Endothelial cell of umbilical vein (primary cell): ENCODE results near the gene ZIC5. TPM values are rescaled to one million over a fixed set of nuclear protein-coding genes. Genes with fewer than 3 reads are reported as not detected.

ENCODE experiments used
- BruUV-seq: library from RNA; stranded (reverse); fragments of 400-500 nt; replicated peaks from 2 replicates; lab custom pipeline; 2021; lab: Mats Ljungman, UMichigan
- CTCF ChIA-PET: fragments of 300-600, 350-600 bp; sonication (Branson Sonifier 250); formaldehyde crosslinking; loops from one replicate; lab custom pipeline; 2021; ENCODE audit warnings: antibody characterized with exemption, inconsistent platforms; lab: Charles Lee
- POLR2A ChIA-PET: fragments of 300-600, 350-600 bp; sonication (Branson Sonifier 250); formaldehyde crosslinking; loops from one replicate; lab custom pipeline; 2021; ENCODE audit warnings: antibody characterized with exemption, inconsistent platforms; lab: Charles Lee
- DNase-seq: peaks from one replicate; pipeline ENCODE4 v3.0.0-alpha.2; 2011; ENCODE audit warnings: low read depth, low spot score
- FAIRE-seq: peaks from 2 replicates; lab custom pipeline; 2011; peaks lifted over from hg19 to GRCh38; lab: Jason Lieb, UNC
- H2AFZ ChIP-seq: 2 replicates; pipeline ENCODE4 v1.6.0; 2012; ENCODE audit warnings: low read depth, low read length, control low read depth, inconsistent platforms
- H3K27ac ChIP-seq: 2 replicates; pipeline ENCODE4 v1.5.1; 2011; ENCODE audit warnings: low read depth, mild to moderate bottlenecking, control low read depth, low read length, moderate library complexity; ENCODE audit not compliant: insufficient read depth
- H3K27me3 ChIP-seq, 2 experiments: 2 replicates each; pipeline versions ENCODE4 v1.6.0 to v1.6.1; 2011; ENCODE audit warnings: low read length in 2 of 2, mixed read lengths in 1 of 2; ENCODE audit not compliant: control insufficient read depth in 2 of 2, insufficient read depth in 2 of 2
- H3K36me3 ChIP-seq, 2 experiments: 2 replicates in 1 of 2; 3 replicates in 1 of 2; pipeline ENCODE4 v1.5.1; 2011; ENCODE audit warnings: low read length in 2 of 2, mild to moderate bottlenecking in 1 of 2, moderate library complexity in 1 of 2; ENCODE audit not compliant: control insufficient read depth in 2 of 2, insufficient read depth in 2 of 2; ENCODE audit errors: extremely low read depth in 1 of 2
- H3K4me1 ChIP-seq: 3 replicates; pipeline ENCODE4 v1.5.1; 2011; ENCODE audit warnings: mild to moderate bottlenecking, low read length; ENCODE audit not compliant: control insufficient read depth, insufficient read depth; ENCODE audit errors: extremely low read depth
- H3K4me2 ChIP-seq: 2 replicates; pipeline ENCODE4 v1.6.1; 2011; ENCODE audit warnings: low read length, control low read depth, mixed read lengths; ENCODE audit not compliant: insufficient read depth
- H3K4me3 ChIP-seq, 3 experiments: fragments of 200-600 bp in 1 of 3; sonication (generic), shearing (Covaris generic) in 1 of 3; replicated peaks in 1 of 3; 2 replicates each; pipeline ENCODE4 v1.5.1; 2011 to 2016; ENCODE audit warnings: control low read depth in 3 of 3, low read length in 3 of 3, mild to moderate bottlenecking in 2 of 3, inconsistent platforms in 1 of 3, low read depth in 1 of 3, moderate library complexity in 1 of 3; ENCODE audit not compliant: insufficient read depth in 1 of 3
- H3K79me2 ChIP-seq: 2 replicates; pipeline ENCODE4 v1.6.0; 2012; ENCODE audit warnings: low read length, inconsistent platforms; ENCODE audit not compliant: control insufficient read depth, insufficient read depth
- H3K9ac ChIP-seq: replicated peaks from 2 replicates; pipeline ENCODE3; 2011; ENCODE audit warnings: low read length, control low read depth; ENCODE audit not compliant: insufficient read depth; ENCODE audit errors: extremely low read depth
- H3K9me1 ChIP-seq: replicated peaks from 3 replicates; pipeline ENCODE4 v1.6.0; 2011; ENCODE audit warnings: mild to moderate bottlenecking, low read length; ENCODE audit not compliant: control insufficient read depth, insufficient read depth; ENCODE audit errors: extremely low read depth
- H3K9me3 ChIP-seq: replicated peaks from 2 replicates; pipeline ENCODE4 v1.5.1; 2012; ENCODE audit warnings: low read length, inconsistent platforms; ENCODE audit not compliant: control insufficient read depth, insufficient read depth
- H4K20me1 ChIP-seq: replicated peaks from 2 replicates; pipeline ENCODE3; 2011; ENCODE audit warnings: mild to moderate bottlenecking, low read length; ENCODE audit not compliant: control insufficient read depth, insufficient read depth; ENCODE audit errors: extremely low read depth
- CTCF ChIP-seq, 2 donors: IDR thresholded peaks; 1 replicate in 1 of 2; 2 replicates in 1 of 2; pipeline ENCODE4 v1.5.1; 2011; ENCODE audit warnings: low read length in 2 of 2, mild to moderate bottlenecking in 2 of 2, moderate library complexity in 2 of 2, control low read depth in 1 of 2, inconsistent platforms in 1 of 2, low read depth in 1 of 2; ENCODE audit not compliant: insufficient read depth in 1 of 2; ENCODE audit errors: extremely low read depth in 1 of 2
- EZH2 ChIP-seq: IDR thresholded peaks from 2 replicates; pipeline ENCODE4 v1.6.1; 2012; ENCODE audit warnings: borderline replicate concordance, low read depth, mild to moderate bottlenecking, moderate library complexity, low read length, inconsistent platforms; ENCODE audit not compliant: severe bottlenecking
- FOS ChIP-seq: IDR thresholded peaks from 2 replicates; pipeline ENCODE4 v1.6.1; 2011; ENCODE audit warnings: mild to moderate bottlenecking, low read length, moderate library complexity, borderline replicate concordance; ENCODE audit not compliant: insufficient read depth
- GATA2 ChIP-seq: IDR thresholded peaks from 2 replicates; pipeline ENCODE4 v1.7.0; 2011; ENCODE audit warnings: low read depth, mild to moderate bottlenecking, moderate library complexity, mixed read lengths, low read length; ENCODE audit not compliant: insufficient read length, insufficient read depth
- JUN ChIP-seq: IDR thresholded peaks from 2 replicates; pipeline ENCODE4 v1.6.1; 2011; ENCODE audit warnings: borderline replicate concordance, low read depth; ENCODE audit not compliant: insufficient read length, insufficient read depth
- MAX ChIP-seq: IDR thresholded peaks from 2 replicates; pipeline ENCODE4 v1.6.1; 2011; ENCODE audit not compliant: insufficient read depth, insufficient read length
- MYC ChIP-seq: IDR thresholded peaks from one replicate; pipeline ENCODE4 v1.6.1; 2011; ENCODE audit warnings: mild to moderate bottlenecking, low read depth, low read length
- POLR2A ChIP-seq: IDR thresholded peaks from 2 replicates; pipeline ENCODE4 v1.6.1; 2012; ENCODE audit warnings: low read depth, mild to moderate bottlenecking, control low read depth, low read length
- POLR2AphosphoS5 ChIP-seq: IDR thresholded peaks from 2 replicates; pipeline ENCODE4 v1.6.1; 2012; ENCODE audit warnings: low read depth, mild to moderate bottlenecking, control low read depth, low read length, moderate library complexity; ENCODE audit not compliant: insufficient read depth
- dilution Hi-C: fragments of 300-500 bp; cut with MboI; formaldehyde crosslinking; loops from one replicate; pipeline ENCODE4 v1.15.0; 2019; ENCODE audit warnings: low sequenced_read_pairs; ENCODE audit not compliant: extremely low pct_ligation_motif_present
- intact Hi-C: fragments of 100-400 bp; cut with micrococcal nuclease; formaldehyde crosslinking; loops from one replicate; pipeline ENCODE4 v1.10.0; 2022
- polyA plus RNA-seq, 4 experiments: library from polyadenylated mRNA; depleted of rRNA in 3 of 4; stranded (reverse) in 3 of 4; unstranded in 1 of 4; fragments of >200 nt; gene quantifications; 2 replicates each; pipeline versions ENCODE4 v1.2.1 to v1.2.3, GENCODE V29; 2011 to 2012; ENCODE audit warnings: missing spikeins in 1 of 4
- total RNA-seq: library from RNA; stranded (reverse); gene quantifications from 2 replicates; pipeline ENCODE4 v1.2.3, GENCODE V29; 2021

Gene ZIC5
- total and polyA plus RNA-seq, 2 donors (not counting 3 experiments of a cell fraction or from before 2014, with no cell fraction given), result not detected

- TF ChIP-seq POLR2AphosphoS5 (no peak), JUN (no peak), FOS (no peak), MAX (no peak), MYC (no peak), POLR2A (no peak), GATA2 (no peak), EZH2 (no peak), CTCF (IDR thresholded peaks at IDR 0.05; ENCODE audit: extremely low read depth in 1 of 2, insufficient read depth in 1 of 2, low read depth in 1 of 2, low read length in 2 of 2) (no peak)
- Histone ChIP-seq H2AFZ (no peak overlapping the region), H3K9me3 (no peaks in the 10 kb centered on the region), H3K9ac (no peak overlapping the region), H3K4me1 (no peaks in the 10 kb centered on the region), H3K9me1 (no peaks in the 10 kb centered on the region), H3K4me2 (no peak overlapping the region), H3K4me3 (no peak overlapping the region), H3K79me2 (no peaks in the 10 kb centered on the region), H3K27me3 (peaks cover 57 to 90% of the 10 kb centered on the region in 2 experiments), H3K36me3 (no peaks in the 10 kb centered on the region), H4K20me1 (no peaks in the 10 kb centered on the region), H3K27ac (no peak overlapping the region)
- intact Hi-C loops, result loop anchor here (2.0 to 10.0 kb wide), 2 partner anchors 123 to 311 kb away; partner anchors contain the start of gene PCCA
- no peak for FAIRE-seq
- BruUV-seq, result no TSS peak
- dilution Hi-C loops, result no loop called here
- POLR2A ChIA-PET, result no interaction called here
- no peak for DNase-seq
- CTCF ChIA-PET, result interaction anchor here (1.1 kb wide), 1 partner anchor 269 kb away, joined by 4 read pairs; no protein-coding TSS in a partner anchor
These were observed 5.3 kb downstream of the ZIC5 start for GRCh38 chr13:99966064-99966805.
